DMS153 (cell line): Measurements from ENCODE around the gene PURB.
"Not testable (repeated sequence)": the region's sequence is repeated elsewhere in the genome, so short reads cannot be mapped to it uniquely, and the experiment has no call there.

Experiments
- DNase-seq: peaks from one replicate; lab custom pipeline; 2025; lab: John Stamatoyannopoulos, UW

The PURB gene

GRCh38 chr7:44891791-44892190 lies 6.5 kb upstream of the PURB start:
- no peak for DNase-seq

- DNase-seq = no peak
Measured at GRCh38 chr7:44891372-44891771, 6.0 kb upstream of the PURB start.

GRCh38 chr7:44889086-44889781 lies 3.9 kb upstream of the PURB start:
- DNase-seq = no peak

GRCh38 chr7:44887293-44887692 lies 2.0 kb upstream of the PURB start:
- DNase-seq = no peak

GRCh38 chr7:44884621-44885393 lies 523 bp downstream of the PURB start:
- peak; percentile 6 for DNase-seq

- DNase-seq = no peak
Measured at GRCh38 chr7:44883961-44884620, 1.2 kb downstream of the PURB start.

GRCh38 chr7:44882899-44883298 lies 2.4 kb downstream of the PURB start:
- no peak for DNase-seq

GRCh38 chr7:44881610-44882009 lies 3.7 kb downstream of the PURB start:
- DNase-seq = no peak

GRCh38 chr7:44881066-44881600 lies 4.2 kb downstream of the PURB start:
- DNase-seq = no peak

GRCh38 chr7:44880317-44881018 lies 4.9 kb downstream of the PURB start:
- DNase-seq = no peak

GRCh38 chr7:44876393-44876792 lies 8.9 kb downstream of the PURB start:
- no peak for DNase-seq

GRCh38 chr7:44875241-44875640 lies 10.1 kb downstream of the PURB start:
- DNase-seq = no peak

GRCh38 chr7:44872787-44873186 lies 12.5 kb downstream of the PURB start:
- DNase-seq = no peak

- not testable (repeated sequence) for DNase-seq
Measured at GRCh38 chr7:44871918-44872317, 13.4 kb downstream of the PURB start.

- DNase-seq = not testable (repeated sequence)
Measured at GRCh38 chr7:44870780-44871179, 14.6 kb downstream of the PURB start.

GRCh38 chr7:44870336-44870735 lies 15.0 kb downstream of the PURB start:
- not testable (repeated sequence) for DNase-seq

GRCh38 chr7:44867073-44867995 lies 18.0 kb downstream of the PURB start:
- DNase-seq = no peak

GRCh38 chr7:44861949-44862348 lies 23.4 kb downstream of the PURB start:
- DNase-seq = not testable (repeated sequence)

- DNase-seq = no peak
Measured at GRCh38 chr7:44858161-44858560, 27.2 kb downstream of the PURB start.

GRCh38 chr7:44854644-44855364 lies 30.5 kb downstream of the PURB start:
- DNase-seq = no peak
